Cerebellar nuclear complex (tissue), 1 donor: ENCODE data around the gene DENND1A.
"Not testable (repeated sequence)": the region's sequence is repeated elsewhere in the genome, so short reads cannot be mapped to it uniquely, and the experiment has no call there.

ENCODE experiments used
- DNase-seq, 2 experiments: peaks; one replicate each; lab custom pipeline; 2025; lab: John Stamatoyannopoulos, UW

The DENND1A gene

DNA sequence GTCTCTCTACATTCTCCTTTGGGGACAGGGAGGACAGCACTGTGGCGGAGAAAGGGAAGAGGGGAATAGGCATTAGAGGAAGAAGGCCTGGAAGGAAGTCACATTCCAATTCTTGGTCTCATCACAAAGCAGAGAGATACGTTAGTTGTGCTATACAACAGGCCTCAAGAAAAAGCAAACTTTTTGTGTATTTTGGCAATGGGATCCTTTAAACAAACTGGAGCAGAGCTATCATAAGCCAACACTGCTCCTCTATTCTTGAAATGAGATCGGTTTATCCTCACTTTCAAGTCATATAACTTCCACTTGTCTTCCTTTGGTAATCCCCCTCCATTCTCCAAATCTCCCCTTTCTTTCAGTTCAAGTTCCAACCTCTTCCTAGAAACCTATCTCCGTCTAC lies 6.5 kb downstream of the DENND1A start:
- no peak for DNase-seq

DNA sequence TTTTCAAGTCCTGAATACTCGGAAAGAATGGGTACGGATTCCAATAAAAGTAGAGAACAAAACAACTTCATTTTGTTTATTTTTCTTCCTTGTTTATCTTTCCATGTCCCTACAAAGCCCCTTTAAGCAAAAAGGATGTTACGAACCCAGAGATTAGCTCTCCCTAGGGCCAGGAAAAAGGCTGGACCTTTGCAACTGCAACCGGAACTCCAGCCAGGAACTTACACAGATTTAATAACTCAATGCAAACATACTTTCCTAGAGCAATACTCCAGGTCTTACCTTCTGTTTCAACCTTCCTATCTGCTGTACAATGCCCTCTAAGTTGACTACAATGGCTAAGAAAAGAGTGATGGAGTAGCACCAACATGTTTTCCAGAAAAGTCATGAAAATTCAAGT lies 7.0 kb downstream of the DENND1A start:
- no peak for DNase-seq

DNA sequence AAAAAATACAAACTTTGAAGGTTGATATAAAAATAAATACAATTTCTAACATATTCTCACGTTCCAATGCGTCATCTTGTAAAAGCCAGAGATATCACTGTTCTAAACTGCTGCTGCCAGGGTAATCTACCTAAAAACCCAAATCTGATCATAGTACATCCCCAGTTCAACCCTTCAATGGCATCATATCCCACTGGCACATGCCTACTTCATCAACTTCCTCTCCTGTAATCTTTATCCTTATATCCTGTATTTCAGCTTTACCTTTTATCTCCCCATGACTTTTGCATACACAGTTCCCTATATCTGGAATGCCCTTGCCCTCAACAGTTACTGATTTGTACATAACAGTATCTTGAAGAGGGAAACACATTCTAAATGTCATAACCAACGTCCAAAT lies 7.5 kb downstream of the DENND1A start:
- no peak for DNase-seq

DNA sequence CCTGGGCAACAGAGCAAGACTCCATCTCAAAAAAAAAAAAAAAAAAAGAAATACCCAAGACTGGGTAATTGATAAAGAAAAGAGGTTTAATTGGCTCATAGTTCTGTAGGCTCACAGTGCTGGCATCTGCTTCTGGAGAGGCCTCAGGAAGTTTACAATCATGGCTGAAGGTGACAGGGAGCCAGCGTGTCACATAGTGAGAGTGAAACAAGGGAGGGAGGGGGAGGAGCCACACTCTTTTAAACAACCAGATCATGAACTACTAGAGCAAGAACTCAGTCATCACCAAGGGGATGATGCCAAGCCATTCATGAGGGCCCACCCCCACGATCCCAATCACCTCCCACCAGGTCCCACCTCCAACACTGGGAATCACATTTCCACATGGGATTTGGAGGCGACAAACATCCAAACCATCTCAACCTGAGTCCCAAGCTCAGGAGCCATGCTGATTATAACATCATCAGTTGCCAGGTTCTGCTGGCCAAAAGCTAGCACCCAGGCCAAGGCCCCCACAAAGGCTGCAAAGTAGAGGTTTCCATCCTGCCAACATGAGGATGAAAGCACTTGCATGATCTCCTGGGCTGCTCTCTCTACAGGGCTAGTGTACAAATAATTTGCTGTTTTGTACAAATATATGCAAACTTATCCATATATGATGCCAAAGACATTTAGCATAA lies 15.3 kb downstream of the DENND1A start:
- no peak for DNase-seq

DNA sequence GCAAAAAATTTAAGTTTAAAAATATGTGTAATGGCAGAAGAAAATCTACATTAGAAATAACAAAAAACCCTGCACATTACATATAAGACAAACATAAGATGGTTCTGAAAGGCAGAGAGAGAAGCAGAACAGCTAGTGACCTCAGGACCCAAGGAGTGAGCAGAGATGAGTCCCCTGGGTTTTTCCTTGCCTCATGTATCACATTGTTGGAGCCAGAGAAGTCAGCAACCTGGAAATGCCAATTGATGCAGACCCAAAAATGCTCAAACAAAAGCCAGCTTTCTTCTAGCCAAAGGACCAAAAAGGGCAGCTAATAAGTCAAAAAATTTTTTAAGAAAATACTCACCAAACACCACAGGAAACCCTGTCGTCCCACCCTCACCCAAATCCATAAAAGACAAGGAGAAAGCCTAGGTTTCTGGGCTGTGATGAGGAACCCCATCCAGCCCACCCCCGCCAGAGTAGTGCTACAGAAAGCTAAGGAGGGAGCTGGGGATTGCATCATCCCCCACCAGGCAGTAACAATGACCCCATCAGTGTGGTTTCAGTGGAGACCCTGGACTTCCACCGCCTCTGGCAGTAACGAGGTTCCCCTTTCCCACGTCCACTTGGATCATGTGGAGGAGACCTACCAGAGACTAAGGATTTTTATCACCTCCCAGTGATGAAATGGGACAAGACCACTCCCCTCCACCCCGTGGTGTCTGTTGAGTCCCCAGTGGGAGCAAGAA lies 17.6 kb downstream of the DENND1A start:
- DNase-seq, result no peak

DNA sequence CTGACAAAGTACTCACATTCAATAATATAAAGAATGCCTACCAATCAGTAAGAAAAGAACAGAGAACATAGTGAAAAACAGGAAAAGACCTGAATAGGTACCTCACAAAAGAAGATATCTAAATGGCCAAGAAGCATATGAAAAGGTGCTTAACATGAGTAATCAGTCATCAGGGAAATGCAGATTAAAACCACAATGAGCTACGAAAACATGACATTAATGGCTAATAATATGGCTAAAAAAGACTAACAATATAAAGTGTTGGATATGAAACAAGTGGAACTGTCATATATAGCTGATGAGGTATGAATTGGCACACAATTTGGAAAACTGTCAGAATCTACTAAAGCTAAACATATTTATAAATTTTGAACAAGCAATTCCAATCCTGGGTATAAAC lies 18.9 kb downstream of the DENND1A start:
- DNase-seq, result no peak

DNA sequence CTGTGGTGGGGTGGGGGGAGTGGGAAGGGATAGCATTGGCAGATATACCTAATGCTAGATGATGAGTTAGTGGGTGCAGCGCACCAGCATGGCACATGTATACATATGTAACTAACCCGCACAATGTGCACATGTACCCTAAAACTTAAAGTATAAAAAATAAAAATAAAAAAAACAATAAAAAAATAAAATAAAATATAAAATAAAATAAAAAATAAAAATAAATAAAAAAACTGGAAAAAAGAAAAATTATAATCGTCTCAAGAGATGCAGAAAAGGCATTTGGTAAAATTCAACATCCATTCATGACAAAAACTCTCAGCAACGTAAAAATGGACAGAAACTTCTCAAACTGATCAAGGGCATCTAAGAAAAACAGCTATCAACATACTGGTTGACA lies 20.7 kb downstream of the DENND1A start:
- DNase-seq, result not testable (repeated sequence)

DNA sequence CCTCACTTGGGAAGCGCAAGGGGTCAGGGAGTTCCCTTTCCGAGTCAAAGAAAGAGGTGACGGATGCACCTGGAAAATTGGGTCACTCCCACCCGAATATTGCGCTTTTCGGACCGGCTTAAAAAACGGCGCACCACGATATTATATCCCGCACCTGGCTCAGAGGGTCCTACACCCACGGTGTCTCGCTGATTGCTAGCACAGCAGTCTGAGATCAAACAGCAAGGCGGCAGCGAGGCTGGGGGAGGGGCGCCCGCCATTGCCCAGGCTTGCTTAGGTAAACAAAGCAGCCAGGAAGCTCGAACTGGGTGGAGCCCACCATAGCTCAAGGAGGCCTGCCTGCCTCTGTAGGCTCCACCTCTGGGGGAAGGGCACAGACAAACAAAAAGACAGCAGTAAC lies 26.4 kb downstream of the DENND1A start:
- not testable (repeated sequence) for DNase-seq

DNA sequence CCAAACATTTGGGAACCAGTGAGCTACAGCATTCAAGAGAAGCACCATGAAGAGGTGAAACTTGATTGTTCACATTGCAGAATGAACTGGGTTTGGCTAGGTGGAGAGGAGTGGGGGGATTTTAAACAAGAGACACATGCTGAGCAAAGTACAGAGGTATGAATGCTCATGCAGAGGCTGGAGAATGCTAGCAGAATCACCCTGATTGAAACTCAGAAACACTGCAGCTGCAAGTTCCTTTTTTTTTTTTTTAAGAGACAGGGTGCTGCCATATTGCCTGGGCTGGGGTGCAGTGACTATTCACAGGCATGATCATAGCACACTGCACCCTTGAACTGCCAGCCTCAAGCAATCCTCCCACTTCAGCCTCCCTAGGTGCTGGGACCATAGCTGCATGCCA lies 35.1 kb downstream of the DENND1A start:
- DNase-seq, result no peak

DNA sequence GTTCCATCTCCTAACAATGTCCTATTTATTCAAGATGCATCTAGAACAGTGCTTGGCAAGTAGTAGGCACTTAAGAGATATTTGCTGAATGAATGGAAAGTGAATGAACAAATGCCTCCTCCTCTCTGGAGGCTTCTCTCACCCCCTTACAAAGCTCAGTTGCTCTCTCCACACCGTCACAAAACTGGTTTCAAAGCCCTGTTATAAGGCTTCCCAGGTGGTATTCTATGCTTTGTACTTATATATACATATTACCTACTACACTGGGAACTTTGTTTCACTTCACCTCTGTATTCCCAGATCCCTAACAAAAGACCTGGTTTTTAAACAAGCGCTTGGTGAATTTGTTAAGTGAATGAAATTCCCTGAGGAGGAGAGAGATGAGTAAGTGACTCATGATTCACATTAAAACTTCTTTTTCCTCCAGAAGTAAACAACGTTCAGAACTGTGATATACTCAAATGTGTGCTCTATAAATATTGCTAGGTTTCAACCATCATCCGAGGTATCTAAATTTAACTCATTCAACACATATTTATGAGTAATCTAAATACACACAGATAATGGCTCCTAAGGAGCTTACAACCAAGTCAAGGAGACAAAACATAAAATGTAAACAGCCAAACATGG lies 36.0 kb downstream of the DENND1A start:
- no peak for DNase-seq

DNA sequence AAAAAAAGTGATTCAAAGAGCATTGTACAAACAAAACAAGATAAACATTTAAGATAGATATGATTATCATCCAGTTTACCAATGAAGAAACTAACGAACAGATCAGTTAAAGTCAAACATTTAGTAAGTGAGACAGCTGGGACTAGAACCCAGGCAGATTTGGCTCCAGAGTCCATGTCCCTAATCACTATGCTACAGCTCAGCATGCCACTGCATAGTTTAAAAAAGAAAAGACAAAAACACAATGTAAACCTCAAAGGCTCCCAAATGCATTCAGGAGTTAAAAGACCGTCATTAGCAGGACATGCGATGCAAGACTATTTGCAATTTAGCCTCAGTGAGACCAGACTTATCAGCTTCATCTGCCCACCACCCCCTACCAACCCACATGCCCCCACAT lies 36.8 kb downstream of the DENND1A start:
- no peak for DNase-seq

DNA sequence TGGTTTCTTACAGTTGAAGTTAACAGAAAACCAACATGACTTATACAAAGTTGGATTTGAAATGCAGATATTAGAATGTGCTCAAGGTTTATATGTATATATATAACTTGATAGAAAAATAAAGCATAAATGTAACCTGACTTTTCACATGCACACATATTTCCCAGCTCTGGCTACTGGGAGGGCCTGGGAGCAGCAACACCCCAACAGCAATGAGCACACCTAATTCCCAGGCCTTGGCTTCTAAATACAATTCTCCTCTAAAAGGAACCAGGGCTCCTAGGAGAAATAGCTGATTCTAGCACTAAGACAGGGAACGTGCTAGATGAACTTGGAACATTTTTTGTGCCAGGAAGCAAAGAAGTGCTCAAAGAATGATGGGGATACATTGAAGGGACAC lies 42.1 kb downstream of the DENND1A start:
- DNase-seq, result no peak

DNA sequence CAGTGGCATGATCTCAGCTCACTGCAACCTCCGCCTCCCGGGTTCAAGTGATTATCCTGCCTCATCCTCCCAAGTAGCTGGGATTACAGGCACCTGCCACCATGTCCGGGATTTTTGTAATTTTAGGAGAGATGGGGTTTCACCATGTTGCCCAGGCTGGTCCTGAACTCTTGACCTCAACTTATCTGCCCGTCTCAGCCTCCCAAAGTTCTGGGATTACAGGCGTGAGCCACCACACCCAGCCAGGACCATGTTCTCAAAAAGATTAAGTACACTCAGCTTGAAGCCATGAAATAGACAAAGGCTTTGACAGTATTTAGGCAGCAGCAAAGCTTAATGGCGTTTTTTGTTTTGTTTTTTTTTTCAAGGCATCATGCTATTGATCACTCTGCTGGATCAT lies 44.1 kb downstream of the DENND1A start:
- DNase-seq, result not testable (repeated sequence)

DNA sequence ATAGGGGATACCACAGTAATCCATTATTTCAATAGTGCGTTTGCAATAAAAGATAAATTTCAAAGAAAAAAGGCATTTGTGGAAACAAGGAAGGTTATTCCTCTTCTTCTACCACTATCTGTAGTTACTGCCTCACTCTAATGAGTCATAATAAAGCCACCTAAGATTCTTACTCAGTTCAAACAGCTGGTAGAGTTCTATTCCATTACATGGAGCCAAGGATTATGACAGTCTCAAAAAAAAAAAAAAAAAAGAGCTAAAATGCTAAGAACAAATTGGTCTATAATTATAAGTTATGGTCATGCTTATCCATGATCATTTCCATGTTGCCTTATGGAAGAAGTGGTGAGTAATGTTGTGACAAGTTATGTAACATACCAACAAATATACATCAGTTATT lies 46.3 kb downstream of the DENND1A start:
- DNase-seq, result no peak

DNA sequence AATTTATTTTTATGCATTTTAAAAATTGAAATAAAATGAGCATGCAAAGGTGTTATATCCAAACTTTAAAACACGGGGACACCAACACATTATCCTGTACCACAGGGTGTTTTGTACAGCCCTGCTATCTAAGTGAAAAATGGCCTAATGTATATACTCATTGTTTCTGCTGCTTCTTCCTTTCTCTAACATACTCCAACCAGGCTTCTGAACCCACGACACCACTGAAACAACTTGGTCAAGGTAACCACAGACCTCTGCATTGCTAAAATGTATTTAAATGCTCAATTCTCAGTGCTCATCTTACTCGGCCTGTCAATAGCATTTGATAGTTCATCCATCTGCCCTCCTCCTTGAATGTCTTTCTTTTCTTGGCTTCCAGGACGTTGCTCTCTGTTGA lies 48.3 kb downstream of the DENND1A start:
- no peak for DNase-seq

DNA sequence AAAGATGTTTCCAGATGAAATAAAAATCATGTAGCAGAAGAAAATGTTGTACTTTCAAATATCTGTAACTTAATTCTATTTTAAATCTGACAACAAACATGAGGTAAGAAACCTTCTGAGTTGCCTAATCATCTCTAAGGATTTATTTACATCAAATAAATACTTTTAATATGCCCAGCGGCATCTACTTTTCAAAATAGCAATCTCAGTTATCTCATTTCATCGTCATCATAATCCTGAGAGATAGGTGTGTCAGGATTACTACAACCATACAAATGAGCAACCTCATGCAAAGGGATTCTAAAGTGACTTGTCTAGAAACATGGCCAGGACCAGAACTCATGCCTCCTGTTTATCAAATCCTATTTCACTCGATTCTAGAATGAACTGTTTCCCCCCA lies 49.5 kb downstream of the DENND1A start:
- DNase-seq, result no peak

DNA sequence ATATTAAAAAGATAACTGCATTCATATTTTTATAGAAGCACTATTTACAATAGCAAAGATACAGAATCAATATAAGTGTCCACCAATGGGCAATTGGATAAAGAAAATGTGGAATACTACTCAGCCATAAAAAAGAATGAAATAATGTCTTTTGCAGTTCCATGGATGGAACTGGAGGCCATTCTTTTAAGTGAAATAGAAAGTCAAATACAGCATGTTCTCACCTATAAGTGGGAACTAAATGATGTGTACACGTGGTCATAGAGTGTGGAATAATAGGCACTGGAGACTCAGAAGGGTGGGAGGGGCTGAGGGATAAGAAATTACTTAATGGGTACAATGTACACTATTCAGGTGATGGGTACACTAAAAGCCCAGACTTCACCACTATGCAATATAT lies 53.2 kb downstream of the DENND1A start:
- DNase-seq, result no peak

DNA sequence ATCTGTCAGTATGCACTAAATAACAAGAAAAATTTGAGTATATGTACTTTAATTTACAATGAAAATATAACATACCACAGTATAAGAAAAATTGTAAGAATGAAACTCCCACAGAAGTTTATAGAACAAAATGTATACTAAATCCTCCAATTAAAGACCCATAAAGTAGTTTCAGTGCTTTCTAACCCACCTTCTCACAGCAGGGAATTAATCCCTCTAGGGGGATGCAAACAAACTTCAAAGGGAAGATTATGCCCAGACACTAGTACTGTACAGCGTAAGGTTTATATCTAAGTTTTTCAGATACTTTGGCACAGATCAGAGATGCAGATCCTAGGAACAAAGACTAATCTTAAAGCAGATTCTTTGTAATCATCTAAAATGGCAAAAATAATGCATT lies 57.2 kb downstream of the DENND1A start:
- no peak for DNase-seq

DNA sequence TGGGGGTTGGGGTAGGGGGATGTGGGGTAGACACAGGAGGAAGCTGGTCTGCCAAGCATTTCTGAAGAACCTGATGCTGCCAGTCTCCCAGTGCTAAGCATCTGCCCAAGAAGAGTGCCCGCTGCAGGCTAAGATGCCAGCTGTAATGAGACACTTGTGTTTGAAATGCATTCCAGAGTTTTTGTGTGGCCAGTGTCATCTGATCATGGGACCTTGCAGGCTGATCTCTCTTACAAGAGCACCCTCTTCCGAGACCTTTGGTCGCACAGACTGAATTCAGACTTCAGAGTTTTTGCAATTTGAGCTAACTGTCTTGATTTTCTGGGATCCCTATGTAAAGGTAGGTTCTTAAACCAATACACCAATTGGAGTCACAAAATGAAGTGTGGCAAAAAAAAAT lies 58.1 kb downstream of the DENND1A start:
- no peak for DNase-seq

DNA sequence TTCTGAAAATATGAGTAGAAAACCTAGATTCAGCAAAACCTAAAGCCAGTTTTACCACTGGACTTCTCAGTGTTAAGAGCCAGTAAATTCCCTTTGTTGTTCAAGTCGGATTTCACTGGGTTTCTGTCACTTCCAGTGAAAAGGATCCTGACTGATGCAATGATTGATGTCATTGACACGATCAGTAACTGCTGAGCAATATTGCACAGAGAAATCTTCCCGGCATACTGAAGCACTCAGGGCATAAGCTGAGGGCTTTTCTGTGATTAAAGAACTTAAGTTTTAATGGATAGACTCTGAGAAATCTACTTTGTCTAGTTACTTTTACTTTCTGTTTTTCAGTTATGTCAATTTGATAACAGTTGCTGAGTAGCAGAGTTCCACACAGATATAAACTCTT lies 61.9 kb downstream of the DENND1A start:
- DNase-seq, result no peak

DNA sequence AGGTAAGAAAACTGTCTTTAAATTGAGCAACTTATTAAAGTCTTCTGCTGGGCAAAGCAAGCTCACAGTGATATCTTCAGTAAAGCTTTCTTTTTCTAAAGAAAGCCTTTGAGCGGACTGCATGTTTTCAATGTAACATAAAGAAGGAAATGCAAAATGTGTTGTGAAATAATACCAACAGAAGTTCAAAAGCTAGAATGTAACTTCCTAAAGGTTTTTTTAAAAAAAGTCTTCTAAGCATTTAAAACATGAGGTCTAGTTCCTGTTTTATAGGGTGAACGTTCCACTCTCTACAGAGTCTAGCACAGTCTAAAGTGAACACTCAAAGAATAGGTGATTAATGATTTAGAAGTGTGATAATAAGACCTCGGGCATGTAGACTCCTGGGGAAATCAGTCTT lies 62.9 kb downstream of the DENND1A start:
- DNase-seq, result no peak

DNA sequence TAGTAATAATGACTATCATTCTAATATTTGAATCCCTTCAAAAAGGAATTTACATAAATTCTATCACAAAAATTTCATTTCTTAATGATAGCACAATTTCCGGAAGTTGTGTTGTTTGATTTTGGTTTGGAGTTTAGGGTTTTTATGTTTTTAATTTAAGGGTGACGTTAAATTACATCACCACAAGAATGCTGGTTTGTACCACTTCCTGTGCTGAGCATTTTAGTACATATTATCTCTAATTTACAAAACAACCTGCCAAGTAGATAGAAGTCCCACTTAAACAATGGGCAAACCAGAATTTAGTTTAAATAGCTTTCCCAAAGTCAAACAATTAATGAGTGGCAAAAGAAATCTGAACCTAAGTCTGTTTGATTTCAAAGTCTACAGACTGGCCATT lies 63.4 kb downstream of the DENND1A start:
- no peak for DNase-seq

DNA sequence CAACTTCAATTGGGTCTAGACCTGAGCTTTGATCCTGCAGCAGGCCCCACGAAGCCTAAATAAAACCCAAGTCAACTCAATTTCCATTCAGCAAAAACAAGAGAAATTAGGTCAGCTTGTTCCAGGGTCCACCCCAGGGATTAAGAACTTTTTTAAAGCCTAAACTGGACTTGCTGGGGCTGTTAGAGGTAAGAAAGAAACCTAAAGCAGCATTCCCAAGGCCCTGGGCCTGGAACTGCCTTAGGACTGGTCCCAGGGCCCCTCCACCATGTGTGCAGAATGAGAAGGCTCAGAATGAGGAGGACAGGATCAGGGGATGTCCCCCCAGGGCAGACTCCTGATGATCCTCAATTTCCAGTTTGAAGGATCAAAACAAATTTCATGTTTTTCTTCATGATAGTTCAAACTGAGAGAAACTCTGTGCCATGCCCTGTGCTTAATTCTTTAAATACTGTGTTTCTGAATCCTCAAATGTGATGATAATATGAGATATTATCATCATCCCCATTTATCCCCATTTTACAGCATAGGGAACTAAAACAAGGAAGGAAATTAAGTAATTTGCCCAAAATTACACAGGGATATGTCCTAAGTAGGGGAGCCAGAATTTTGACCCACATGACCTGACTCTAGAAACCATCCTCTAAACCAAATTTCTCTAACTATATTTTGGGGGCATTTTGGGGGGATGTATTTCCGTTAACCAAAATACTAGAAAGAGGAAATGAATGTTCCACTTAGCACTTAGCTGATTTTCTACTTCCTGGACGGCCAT lies 64.5 kb downstream of the DENND1A start:
- DNase-seq, result no peak
